Endothelial cell (in vitro differentiated cells): ENCODE results near the gene EDEM1. TPM values are rescaled to one million over a fixed set of nuclear protein-coding genes. Genes with fewer than 3 reads are reported as not detected.

Source experiments
- DNase-seq: peaks from one replicate; pipeline ENCODE4 v3.0.0; 2021; ENCODE audit warnings: low spot score
- H3K27ac Mint-ChIP-seq: one replicate; pipeline ENCODE4 v1.8.0; 2021; ENCODE audit warnings: mixed read lengths, inconsistent platforms; ENCODE audit not compliant: unreplicated experiment
- H3K27me3 Mint-ChIP-seq: one replicate; pipeline ENCODE4 v1.8.0; 2021; ENCODE audit warnings: mild to moderate bottlenecking, moderate library complexity, mixed read lengths, inconsistent platforms; ENCODE audit not compliant: unreplicated experiment
- H3K36me3 Mint-ChIP-seq: one replicate; pipeline ENCODE4 v1.8.0; 2021; ENCODE audit warnings: mild to moderate bottlenecking, low read depth, mixed read lengths, inconsistent platforms; ENCODE audit not compliant: unreplicated experiment
- H3K4me1 Mint-ChIP-seq: one replicate; pipeline ENCODE4 v1.8.0; 2021; ENCODE audit warnings: mild to moderate bottlenecking, mixed read lengths, inconsistent platforms; ENCODE audit not compliant: unreplicated experiment
- H3K4me3 Mint-ChIP-seq: one replicate; pipeline ENCODE4 v1.8.0; 2021; ENCODE audit warnings: mild to moderate bottlenecking, mixed read lengths, inconsistent platforms; ENCODE audit not compliant: unreplicated experiment
- H3K9me3 Mint-ChIP-seq: one replicate; pipeline ENCODE4 v1.8.0; 2021; ENCODE audit warnings: mixed read lengths, inconsistent platforms; ENCODE audit not compliant: unreplicated experiment
- total RNA-seq: library from RNA; stranded (reverse); fragmentation: NEBNext Ultra II Directional; extraction: Animal tissue kit (Norgen Biotek cat#: 25700); gene quantifications from one replicate; pipeline ENCODE4 v1.2.1, GENCODE V29; 2021; ENCODE audit not compliant: unreplicated experiment
- TF ChIP-seq, protein P1 (sequence below): fragments of 200-600 bp; sonication (generic); IDR thresholded peaks from one replicate; pipeline ENCODE4 v1.5.0; 2021; ENCODE audit warnings: antibody characterized with exemption; ENCODE audit not compliant: unreplicated experiment

The EDEM1 gene
- total RNA-seq, 1 donor from 2014 or later, result 18.2 TPM

DNA sequence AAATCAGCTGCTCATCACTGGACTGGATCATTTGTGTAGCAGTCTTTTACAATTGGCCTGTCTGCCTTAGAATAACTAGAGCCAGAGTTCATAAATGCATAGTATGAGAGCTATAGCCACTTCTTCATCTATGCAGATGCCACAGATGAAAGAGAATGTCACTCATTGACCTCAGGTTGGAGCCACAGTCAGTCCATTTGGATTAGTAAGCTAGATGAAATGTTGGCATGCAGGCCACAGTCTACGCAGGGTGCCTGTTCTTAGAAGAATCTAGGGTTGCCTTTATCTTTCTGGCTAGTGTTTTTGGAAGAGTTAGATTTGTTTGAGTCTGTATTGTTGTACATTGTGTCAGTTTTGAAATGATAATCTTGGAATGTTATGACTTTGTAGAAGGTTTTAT, 25.4 kb upstream of the EDEM1 start:
- TF ChIP-seq, protein P1, sequence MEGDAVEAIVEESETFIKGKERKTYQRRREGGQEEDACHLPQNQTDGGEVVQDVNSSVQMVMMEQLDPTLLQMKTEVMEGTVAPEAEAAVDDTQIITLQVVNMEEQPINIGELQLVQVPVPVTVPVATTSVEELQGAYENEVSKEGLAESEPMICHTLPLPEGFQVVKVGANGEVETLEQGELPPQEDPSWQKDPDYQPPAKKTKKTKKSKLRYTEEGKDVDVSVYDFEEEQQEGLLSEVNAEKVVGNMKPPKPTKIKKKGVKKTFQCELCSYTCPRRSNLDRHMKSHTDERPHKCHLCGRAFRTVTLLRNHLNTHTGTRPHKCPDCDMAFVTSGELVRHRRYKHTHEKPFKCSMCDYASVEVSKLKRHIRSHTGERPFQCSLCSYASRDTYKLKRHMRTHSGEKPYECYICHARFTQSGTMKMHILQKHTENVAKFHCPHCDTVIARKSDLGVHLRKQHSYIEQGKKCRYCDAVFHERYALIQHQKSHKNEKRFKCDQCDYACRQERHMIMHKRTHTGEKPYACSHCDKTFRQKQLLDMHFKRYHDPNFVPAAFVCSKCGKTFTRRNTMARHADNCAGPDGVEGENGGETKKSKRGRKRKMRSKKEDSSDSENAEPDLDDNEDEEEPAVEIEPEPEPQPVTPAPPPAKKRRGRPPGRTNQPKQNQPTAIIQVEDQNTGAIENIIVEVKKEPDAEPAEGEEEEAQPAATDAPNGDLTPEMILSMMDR, result no peak
- Mint-ChIP-seq H3K36me3 (no peaks in the 10 kb centered on the region), H3K27me3 (no peaks in the 10 kb centered on the region), H3K9me3 (no peaks in the 10 kb centered on the region), H3K4me1 (peaks cover 13% of the 10 kb centered on the region), H3K4me3 (no peak overlapping the region), H3K27ac (no peak overlapping the region)
- no peak for DNase-seq

DNA sequence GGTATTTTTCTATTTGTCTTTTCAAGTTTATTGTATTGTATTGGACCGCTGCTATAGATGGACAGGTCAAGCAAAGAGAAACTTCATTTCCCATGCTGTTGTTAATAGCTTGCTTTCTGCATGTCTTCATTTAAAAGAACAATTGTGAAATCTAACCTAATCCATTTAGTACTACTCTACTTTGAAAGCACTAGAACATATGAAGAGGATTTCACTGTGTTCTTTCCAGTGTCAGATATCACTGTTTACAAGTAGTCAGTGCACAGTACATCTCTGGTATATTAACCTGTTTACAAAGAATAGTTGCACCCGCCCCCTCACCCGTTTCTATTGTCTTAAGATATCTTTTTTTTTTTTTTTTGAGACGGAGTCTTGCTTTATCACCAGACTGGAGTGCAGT, 21.8 kb upstream of the EDEM1 start:
- Mint-ChIP-seq H3K9me3 (no peaks in the 10 kb centered on the region), H3K4me3 (no peak overlapping the region), H3K36me3 (no peaks in the 10 kb centered on the region), H3K4me1 (peaks cover 10% of the 10 kb centered on the region), H3K27me3 (no peaks in the 10 kb centered on the region), H3K27ac (no peak overlapping the region)
- TF ChIP-seq, protein P1, result no peak
- no peak for DNase-seq

DNA sequence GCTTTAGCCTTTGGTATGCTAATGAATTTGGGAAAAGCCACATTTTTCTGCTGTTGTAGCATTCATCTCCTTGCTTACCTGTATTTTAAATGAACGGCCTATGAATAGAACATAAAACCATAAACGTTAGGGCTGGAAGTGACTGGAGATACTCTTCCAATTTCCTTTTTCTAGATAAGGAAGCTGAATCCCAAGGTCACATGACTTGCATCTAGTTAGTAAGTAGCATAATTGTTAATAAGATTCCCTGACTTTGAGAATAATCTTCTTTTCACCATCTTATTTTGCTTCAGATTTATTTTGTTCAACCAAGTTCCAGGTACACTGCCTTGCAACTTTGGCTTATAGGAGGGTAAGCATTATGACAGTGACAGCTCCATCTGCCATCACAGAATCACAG, 20.7 kb upstream of the EDEM1 start:
- no peak overlapping the region for H3K27ac Mint-ChIP-seq
- TF ChIP-seq, protein P1, result no peak
- DNase-seq, result no peak

DNA sequence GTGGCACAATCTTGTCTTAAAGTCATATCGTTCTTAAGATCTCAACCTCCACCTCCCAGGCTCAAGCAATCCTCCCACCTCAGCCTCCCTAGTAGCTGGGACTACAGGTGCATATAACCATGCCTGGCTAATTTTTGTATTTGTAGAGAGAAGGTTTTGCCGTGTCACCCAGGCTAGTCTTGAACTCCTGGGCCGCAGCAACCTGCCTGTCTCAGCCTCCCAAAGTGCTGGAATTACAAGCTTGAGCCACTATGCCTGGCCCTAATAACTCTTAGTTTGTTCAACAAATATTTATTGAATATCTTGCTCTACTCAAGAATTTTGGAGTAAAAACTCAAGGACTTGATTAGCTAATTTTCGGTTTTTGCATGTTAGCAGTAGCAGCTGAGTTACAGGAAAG, 19.4 kb upstream of the EDEM1 start:
- H3K9me3 Mint-ChIP-seq, result no peaks in the 10 kb centered on the region
- TF ChIP-seq, protein P1, result no peak
- H3K27me3 Mint-ChIP-seq, result no peaks in the 10 kb centered on the region
- no peak overlapping the region for H3K27ac Mint-ChIP-seq
- peaks cover 3% of the 10 kb centered on the region for H3K4me1 Mint-ChIP-seq
- H3K36me3 Mint-ChIP-seq, result peaks cover 4% of the 10 kb centered on the region
- DNase-seq, result no peak
- H3K4me3 Mint-ChIP-seq, result no peak overlapping the region

More for the DNA sequence above, 20.7 kb upstream of the EDEM1 start:
- Mint-ChIP-seq H3K4me3 (no peak overlapping the region), H3K27me3 (no peaks in the 10 kb centered on the region), H3K36me3 (no peaks in the 10 kb centered on the region), H3K4me1 (peaks cover 3% of the 10 kb centered on the region), H3K9me3 (no peaks in the 10 kb centered on the region)

DNA sequence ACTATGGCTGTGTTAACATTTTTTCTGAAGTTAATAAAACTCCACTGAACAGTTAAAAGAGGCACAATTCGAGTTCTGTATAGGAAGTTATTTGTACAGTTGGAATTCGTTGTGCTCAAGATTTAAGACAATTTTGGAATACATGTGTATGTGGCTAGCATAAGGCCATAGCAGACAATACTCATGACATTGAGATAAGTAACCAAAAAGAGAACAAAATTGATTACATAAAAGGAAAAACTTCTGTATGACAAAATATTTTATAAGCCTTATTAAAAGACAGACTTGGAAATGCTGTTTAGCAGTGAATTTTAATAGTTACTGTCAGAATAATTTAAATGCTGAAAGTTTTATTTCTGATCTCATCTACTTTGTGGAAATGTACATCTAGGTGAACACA, 17.7 kb upstream of the EDEM1 start:
- Mint-ChIP-seq H3K27ac (no peak overlapping the region), H3K4me3 (no peak overlapping the region), H3K9me3 (no peaks in the 10 kb centered on the region)

More for the DNA sequence above, 17.7 kb upstream of the EDEM1 start:
- H3K36me3 Mint-ChIP-seq, result peaks cover 5% of the 10 kb centered on the region
- peaks cover 3% of the 10 kb centered on the region for H3K4me1 Mint-ChIP-seq
- DNase-seq, result no peak
- H3K27me3 Mint-ChIP-seq, result no peaks in the 10 kb centered on the region
- TF ChIP-seq, protein P1, result no peak
